Fibroblast of skin of scalp (primary cell): ENCODE results near the gene ROBO2.

Experiments
- DNase-seq: peaks from one replicate; pipeline ENCODE4 v3.0.0-alpha.2; 2013

Gene ROBO2

DNA sequence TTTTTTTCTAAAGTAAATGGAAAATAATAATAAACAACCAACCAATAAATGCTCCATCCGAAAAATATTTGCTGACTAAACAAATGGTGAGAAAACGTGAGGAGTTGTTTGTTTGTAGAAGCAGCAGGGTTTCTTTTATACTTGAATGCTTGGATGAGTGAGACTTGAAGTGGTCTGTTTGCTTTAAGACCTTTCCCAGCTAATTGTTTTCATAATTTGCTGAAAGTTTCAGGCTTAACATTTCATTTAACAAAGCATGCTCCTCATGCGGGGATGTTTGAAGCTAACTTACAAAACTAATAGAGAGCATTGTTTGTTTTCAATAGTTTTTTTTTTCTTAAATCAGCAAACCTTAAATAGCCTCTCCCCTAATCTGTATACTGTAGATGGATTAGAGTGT, 484.6 kb downstream of the ROBO2 start:
- DNase-seq: peak; percentile 1

DNA sequence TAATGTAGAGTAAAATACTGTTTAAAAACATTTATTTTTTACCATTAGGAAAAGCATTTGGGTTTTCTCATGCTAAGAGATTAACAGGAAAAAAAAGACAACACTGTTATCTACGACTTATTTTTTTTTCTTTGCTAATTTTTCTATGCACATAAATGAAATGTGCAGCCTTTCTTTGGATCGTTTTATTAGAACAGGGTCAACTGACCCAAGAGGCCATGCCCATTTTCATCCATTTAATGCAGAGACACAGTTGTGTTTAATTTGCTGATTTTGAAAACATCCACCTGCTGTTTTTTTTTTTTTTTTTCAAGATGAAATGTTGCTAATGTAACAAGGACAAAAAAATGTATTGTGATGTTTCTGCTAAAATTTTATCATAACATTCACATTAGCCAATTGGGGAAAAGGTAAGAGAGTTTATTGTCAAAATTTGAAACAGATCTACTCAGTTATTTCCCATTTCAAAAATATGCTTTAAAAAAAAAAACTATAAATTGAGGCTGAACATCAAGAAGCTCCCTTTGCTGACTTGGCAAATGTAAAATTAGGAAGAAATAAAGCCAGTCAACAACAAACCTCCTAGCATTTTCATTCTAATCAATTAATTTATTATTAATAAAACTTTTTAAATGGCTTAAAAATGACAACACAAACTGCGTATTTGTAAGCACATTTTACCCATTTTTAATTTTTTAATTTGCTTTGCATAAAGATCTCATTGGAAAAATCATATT, 485.2 kb downstream of the ROBO2 start:
- no peak for DNase-seq

DNA sequence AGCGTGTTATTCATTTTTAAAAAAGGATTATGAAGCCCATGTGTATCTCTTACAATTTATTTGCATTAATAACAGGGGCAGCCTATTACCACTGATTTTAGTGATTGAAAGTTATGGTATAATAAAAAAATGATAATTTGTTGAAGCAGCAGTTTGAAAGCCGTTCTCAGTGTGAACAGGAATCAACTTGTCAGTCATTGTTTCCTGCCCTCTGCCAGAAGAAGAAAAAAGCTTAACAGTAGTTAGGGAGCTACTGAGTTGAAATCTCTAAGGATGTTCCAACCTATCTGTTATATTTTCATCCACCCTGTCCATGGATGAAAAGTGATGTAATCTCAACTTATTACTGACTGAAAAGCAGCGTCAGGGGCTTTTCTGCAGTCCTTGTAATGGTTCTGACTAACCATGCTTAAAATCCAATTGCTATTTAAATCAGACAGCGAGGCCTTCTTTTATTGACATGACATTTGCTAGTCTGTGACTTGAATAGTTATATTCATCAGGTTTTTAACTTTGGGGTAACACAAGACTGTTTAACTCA, 486.7 kb downstream of the ROBO2 start:
- DNase-seq: no peak

DNA sequence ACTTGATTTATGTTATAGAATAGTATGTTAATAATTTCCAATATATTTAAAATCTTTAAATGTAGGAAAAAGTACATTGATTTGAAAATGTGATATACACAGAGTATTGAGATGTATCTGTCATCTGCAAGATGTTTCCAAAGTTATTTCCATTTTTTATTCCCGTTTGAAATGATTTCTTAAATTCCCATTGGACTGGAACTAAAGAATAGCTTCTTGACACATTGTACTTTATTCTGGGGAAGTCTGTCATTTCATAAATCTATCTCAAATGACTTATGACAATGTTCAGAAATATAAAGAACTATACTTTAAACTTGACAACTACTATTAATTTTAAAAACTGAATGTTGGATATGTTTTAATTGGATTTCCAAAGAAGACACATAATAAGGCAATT, 489.6 kb downstream of the ROBO2 start:
- DNase-seq: no peak

DNA sequence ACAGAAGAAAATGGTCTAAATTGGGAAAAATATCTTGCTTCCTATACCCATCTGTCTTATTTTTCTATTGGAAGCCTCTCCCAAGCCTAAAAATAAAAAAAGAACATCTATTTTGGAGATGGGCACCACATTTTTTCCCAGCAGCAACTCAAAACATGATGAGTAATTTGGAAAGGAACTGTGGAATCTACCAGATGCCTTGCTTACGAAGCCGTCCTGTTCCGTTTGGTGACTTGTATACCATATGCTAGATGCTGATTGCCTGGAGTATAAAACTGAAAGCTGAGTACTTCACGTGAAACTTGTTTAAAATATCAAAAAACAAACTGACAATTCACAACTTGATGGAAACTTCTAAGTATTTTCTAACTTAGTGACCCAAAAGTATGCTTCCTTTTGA, 491.0 kb downstream of the ROBO2 start:
- DNase-seq: peak; percentile 75

DNA sequence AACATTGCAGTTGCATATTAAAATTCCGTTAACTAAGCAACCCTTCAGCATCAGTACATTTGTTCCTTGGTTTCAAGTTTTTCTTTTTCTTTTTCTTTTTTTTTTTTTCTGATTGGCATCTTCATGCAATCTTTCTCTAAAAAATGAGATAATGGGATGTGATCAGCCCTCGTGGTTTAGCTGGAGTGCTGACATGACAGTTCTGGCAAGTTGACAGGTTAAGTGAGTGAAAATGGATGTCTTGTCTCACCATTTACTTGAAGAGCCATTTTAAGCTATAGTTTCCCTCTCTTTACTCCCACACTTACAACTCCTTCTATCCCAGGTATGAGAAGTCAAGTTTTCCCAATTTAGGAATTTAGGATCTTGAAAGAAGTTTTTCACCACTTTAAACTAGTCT, 495.2 kb downstream of the ROBO2 start:
- DNase-seq: peak; percentile 2

DNA sequence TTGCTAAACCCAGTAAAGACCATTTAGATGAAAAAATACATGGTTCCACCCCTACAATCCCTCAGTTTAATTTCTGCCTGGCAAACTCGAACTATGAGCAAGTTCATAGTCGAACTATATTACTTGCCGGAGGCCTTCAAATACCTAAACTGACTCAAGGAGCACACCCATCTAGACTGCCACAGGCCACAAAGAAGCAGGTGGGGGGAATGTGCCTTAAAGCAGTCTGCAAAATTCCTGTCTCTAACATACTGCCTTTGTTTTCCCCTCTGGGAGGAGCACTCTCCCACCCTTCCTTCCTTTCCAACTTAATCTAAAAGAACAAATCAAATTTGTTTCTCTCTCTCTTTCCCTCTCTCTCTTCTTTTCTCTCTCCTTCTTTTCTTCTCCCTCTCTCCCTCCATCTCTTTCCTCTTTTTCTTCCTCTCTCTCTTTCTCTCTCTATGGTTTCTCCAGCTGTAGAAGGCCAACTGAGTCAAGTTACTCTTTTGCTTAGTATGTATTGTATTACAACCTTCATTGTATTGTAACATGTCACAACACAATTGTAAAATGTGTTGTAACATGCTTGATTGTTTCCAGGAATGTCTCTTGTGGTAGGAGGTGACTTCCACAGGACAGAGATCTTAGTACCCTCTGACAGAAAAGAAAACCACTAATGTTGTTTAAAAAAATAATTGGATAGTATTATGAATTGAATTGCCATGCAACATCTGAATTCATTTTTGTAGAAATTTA, 496.3 kb downstream of the ROBO2 start:
- DNase-seq: no peak

DNA sequence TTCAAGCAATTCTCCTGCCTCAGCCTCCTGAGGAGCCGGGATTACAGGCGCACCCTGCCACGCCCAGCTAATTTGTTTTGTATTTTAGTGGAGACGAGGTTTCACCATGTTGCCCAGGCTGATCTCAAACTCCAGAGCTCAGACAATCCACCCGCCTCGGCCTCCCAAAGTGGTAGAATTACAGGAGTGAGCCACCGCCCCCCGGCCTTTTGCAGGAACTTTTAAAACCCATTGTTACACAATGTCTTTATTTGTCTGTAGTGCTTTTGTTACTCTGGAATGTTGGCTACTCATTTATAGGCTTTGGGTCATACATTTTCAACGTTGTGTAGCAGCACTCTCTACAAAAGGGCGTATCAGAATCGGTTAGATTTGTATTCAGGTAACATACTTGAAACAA, 499.1 kb downstream of the ROBO2 start:
- DNase-seq: no peak

DNA sequence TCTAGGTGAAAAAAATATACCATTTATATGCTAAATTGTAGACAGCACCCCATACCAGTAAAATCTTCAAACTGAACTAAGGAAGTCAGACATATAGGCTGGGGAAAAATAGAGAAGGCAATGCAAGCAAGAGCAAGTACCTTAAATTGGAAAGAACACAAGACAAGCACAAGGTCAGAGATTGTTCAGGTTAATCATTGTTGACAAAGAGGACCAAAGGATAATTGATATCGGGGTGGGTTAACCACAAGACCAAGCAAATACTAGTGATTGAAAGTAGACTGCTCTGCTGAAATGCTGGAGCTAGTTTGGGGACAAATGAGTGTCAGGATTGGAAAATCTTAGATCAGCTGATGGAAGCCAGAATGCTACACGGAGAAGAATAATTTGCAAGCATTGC, 499.8 kb downstream of the ROBO2 start:
- DNase-seq: no peak

DNA sequence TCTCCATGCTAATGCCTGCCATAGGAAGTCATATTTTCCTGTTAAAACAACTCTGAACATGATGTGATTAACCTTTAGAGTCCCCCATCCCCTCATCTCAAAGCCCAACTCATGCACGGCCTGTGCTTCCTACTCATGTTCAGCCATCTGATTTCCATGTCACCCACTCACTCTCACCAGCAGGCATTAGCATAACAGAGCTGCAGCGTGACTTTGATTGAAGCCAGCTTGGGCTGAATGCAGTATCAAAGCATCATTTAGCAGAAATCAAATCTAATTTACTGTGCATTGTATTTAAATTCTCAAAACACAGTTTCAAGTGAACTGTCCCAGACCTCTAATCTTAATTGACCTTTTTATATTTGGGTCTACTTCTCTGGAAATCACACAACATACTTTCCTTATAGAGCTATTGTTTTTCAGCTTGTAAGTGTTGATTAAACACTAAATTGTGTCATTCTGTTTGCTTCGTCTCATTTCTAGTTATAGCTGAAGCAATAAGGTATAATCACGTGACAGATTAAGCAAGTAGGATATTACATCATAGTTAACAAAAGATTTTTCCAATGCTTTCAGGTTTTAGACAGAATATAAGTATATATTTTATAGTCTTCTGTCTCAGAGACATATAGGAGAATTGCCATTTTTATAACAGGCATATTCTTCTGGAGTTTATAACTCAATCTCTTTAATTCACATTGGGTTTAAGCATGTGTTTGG, 501.5 kb downstream of the ROBO2 start:
- DNase-seq: no peak

DNA sequence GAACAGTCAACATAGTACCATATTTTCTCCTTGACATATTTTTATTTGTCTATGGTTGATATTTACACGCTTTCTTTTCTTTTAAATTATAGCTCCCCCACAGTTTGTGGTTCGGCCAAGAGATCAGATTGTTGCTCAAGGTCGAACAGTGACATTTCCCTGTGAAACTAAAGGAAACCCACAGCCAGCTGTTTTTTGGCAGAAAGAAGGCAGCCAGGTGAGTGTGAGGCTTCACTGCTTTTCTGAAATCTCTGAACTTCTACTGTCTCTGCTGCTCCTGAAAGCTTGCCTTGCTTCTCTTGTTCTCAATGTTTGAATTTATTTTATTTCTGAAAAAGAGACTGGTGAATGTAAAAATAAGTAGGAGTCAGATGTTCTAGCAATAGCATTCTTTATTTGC, 506.3 kb downstream of the ROBO2 start:
- DNase-seq: no peak

DNA sequence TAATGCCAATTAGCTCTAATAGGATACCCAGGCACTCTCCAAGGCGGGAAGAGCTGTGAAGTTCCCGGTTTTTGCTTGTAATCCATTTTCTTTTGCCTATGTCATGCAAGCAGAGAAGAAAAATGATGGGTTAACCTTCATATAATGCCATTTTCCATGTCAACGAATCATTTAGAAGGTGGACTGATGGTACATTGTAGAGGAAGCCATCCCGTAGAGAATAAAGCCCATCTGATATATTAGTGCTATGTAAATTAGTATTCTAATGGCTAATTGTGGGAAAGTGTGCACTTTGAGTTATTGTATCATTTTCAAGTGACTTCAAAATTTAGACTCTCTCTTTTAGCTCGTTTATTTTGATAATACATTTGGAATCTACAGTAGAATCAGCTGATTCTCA, 509.1 kb downstream of the ROBO2 start:
- no peak for DNase-seq

DNA sequence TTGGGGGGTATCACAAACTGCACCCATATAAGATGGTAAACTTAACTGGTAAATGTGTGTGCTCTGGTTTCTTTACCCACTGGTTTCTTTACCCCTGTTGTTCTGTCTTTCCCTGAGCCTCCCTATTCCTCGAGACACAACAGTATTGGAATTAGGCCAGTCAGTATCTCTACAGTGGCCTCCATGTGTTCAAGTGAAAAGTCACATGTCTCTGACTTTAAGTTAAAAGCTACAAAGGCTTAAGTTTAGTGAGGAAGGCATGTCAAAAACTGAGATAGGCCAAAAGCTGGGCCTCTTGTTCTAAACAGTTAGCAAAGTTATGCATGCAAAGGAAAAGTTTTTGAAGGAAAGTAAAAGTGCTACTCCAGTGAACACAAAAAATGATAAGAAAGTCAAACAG, 513.3 kb downstream of the ROBO2 start:
- no peak for DNase-seq

DNA sequence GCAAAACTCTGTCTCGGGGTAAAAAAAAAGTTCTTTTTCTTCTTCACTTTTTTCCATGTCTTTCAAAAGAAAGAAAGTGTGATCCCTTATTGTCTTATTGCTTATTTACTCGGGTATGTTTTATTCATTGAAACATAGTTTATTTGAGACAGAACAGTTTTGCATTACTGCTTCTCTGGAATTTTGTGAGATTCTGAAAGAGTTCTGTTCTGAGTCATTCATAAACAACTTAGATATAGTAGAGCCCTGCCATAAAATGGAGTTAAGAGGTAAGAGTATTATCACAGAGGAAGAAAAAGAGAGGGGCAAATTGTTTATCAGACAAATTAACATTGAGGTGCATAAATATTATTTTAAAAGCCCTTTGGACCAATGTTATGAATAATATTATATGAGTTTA, 522.2 kb downstream of the ROBO2 start:
- DNase-seq: no peak

DNA sequence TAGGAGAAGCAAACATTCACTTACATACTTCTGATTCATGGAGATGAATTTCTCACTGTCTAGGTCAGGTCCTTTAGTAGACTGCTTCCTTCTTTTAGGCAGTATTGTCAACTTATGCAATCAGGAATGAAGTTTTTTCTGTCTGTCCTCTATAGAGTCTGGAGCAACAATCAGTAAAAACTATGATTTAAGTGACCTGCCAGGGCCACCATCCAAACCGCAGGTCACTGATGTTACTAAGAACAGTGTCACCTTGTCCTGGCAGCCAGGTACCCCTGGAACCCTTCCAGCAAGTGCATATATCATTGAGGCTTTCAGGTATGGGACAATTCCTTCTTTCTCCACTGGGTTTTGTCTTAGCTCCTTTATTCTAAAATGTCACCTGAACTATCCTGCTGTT, 523.1 kb downstream of the ROBO2 start:
- no peak for DNase-seq

DNA sequence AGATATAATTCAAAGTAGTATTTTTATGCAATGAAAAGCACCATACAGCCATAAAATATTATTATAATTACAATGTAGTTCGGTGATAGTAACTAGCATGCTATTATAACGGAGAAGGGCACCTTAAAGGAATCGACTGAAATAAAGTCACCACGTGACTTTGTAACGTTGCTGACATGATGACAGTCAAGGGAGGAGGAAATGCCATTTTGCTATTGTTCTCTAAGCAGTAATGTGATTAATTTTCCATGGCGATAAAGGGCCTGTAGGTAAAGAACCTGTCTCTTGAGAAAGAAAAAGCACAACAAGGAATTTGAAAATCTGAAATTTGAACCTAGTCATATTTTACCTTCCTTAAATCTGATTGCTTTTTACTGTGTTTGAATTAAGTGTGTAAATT, 526.2 kb downstream of the ROBO2 start:
- DNase-seq: no peak

DNA sequence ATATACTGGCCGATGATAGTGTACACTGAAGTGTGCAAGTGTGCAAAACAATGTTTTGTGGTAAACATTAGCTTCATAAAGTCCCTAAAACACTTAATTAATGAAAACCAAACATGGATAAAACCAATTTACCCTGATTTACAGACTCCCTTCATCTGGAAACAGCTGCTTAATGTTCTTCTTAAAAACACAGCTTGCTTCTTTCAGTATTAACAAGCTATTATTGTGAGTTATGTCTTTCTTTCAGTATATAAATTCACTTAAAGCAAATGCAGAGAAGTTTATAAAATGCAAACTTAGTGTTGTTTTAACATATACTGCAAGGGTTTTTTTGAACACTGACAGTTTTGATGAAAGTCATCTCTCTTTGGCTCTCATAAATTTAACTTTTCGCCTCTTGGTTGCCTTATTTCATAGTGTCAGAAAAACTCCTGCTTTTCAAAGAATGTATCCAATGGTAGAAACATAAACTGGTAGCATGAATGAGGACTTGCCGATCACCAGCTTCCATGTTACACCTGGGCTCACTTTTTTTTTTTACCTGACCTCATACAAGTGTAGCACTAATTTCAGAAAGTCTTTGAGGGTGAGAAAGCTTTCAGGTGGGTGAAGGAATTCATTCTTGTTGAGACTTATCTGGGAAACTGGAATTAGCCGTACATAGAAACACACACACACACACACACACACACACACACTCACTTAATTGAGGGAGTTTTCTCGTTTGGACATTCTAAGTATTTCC, 532.2 kb downstream of the ROBO2 start:
- no peak for DNase-seq

DNA sequence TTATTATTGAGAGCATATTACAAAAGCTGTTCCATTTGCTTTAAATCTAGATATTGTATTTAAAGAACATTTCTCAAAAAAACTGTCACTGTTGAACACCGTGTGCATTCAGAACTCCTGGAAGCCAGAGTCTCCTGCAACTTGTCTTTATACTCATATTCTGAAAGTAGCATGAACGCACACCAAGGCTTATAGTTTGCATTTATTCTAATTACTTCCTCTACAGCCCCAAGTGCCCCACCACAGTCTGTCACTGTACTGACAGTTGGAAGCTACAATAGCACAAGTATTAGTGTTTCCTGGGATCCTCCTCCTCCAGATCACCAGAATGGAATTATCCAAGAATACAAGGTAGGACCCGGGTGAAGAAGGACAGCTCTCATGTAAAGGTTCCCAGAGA, 537.4 kb downstream of the ROBO2 start:
- no peak for DNase-seq

DNA sequence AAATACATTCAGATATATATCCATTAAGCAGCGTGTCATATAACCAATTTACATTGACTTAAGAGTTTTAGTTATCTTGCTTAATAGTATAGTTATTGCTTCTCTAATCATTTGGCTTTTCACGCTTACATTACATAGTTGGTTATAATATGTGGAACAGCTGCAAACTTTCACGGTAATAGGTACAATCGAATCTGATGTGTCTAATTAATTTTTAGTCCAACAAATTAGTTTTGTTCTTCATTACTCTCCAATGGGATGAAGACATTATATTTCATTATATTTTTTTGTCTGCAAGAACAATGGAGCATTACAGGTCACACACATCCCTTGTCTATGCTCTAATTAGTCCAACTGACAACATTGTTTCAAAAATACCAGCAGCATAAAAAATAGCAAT, 546.3 kb downstream of the ROBO2 start:
- no peak for DNase-seq

DNA sequence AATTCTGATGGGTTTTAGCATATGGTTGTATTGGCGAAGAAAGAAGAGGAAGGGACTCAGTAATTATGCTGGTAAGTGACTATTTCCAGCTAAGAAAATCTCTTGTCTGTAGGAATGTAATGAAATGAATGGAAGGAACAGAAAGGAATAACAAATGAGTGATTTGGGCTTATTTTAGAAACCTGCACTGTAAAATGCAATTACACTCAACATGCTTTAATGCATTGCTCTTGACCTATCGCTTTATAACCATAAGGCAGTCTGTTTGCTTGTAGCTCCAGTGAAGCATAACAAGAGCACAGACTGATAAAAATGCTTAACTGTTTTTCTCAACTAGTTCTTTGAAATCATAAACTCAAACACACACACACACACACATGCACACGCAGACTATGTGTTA, 549.0 kb downstream of the ROBO2 start:
- DNase-seq: no peak

DNA sequence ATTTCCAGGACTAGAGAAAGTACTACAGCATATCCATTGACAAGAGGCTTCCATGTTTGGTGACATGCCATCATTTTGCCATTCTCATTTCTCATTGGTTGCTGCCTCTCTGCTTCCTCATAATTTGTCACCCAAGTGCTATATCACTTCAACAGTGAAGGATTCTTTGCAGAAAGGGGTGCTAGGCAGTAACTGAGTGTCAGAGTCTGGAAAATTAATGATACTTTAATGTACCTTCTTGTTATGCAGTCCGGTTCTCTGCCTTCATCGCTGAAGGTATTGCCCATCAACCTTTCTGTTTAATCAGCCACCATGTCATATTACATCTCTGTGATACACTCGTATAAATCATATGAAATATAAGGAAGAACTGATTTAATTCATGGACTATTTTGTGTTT, 550.3 kb downstream of the ROBO2 start:
- no peak for DNase-seq

DNA sequence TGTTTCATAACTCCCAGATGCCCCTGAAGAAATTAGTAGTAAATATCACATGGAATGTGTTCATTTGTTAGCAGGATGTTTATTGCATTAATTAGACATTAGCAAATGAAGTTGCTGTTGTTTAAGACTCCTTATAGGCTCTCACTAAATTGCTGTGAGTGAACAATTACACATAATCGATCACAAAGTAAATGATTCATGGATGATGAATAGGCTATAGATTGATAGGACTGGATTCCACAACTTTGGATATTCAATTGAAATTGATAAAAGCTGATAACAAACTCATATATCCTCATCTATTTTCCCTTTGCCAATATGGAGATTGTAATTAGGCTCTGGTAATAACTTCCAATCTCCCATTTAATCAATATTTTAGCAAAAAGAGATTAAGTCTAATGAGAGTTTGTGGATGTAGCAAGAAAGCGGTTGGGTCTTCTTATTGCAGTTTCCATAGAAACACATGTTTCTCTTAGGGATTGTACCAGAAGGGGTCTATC, 555.5 kb downstream of the ROBO2 start:
- no peak for DNase-seq

DNA sequence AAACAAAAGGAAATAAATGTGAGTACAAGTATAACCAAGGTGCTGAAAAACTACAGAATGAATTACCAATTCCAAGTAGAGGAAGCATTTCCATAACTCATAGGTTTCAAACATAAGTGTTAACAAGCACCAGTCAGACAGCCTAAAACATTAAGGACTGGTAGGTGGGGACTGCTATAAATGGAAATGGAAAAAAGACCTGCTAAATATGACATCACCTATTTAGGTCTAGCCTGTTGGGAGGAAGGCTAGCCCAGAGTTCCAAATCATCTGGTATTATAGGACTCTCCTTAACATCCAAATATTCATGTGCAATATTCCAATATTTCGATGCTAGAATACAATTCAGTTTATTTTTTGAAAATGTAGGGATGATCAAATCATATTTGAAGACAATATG, 560.0 kb downstream of the ROBO2 start:
- no peak for DNase-seq
